BE2C (cell line): ENCODE measurements around the gene EFNA2.

ENCODE experiments used
- DNase-seq: peaks from one replicate; pipeline ENCODE4 v3.0.0-alpha.2; 2020
- H3K27me3 ChIP-seq: fragments of 250-450 bp; sonication (Bioruptor Pico); 2 replicates; pipeline ENCODE4 v1.5.1; 2020; ENCODE audit warnings: mild to moderate bottlenecking
- H3K36me3 ChIP-seq: fragments of 250-450 bp; sonication (Bioruptor Pico); 2 replicates; pipeline ENCODE4 v1.5.1; 2020; ENCODE audit warnings: mild to moderate bottlenecking
- H3K4me1 ChIP-seq: fragments of 250-450 bp; sonication (Bioruptor Pico); 2 replicates; pipeline ENCODE4 v1.5.1; 2020
- H3K4me3 ChIP-seq: 2 replicates; pipeline ENCODE4 v1.5.1; 2011; ENCODE audit warnings: low read depth, low read length
- H3K9me3 ChIP-seq: fragments of 250-450 bp; sonication (Bioruptor Pico); 2 replicates; pipeline ENCODE4 v1.5.1; 2020
- TF ChIP-seq, protein P1 (sequence below): IDR thresholded peaks from 2 replicates; pipeline ENCODE4 v1.5.1; 2012; ENCODE audit warnings: mild to moderate bottlenecking, low read depth, low read length

Gene EFNA2

DNA sequence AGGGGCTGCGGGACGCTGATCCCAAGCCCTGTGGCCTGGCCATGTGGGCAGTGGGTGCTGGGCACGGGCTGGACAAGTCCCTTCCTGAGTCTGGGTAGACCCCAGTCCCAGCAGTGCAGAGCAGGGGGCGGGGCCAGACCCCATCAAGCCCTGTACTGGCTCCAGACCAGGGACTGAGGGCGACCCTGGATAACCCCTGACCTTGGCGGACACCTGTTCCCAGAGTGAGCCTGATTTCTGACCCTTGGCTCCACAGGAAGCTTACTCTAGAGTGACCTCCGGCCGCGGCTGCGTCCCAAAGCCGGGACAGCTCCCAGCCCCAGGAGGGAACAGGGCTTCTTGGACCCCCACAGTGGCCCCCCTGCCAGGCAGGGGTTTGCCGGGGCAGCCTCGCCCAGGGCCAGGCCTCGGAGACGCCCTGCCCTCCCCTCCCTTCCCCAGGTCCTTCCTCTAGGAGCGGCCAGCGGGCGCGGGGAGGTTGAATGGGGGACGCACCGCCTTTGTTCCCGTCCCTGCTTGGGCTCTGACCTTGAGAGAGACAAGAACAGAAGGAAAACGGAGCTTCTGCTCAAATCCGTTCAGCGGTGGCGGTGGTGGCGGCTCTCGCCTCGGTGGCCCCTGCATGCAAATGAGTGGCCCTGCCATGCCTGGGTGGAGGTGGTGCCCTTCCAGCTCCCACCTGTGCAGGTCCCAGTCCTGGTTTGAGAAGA lies 2.3 kb upstream of the EFNA2 start:
- TF ChIP-seq, protein P1, sequence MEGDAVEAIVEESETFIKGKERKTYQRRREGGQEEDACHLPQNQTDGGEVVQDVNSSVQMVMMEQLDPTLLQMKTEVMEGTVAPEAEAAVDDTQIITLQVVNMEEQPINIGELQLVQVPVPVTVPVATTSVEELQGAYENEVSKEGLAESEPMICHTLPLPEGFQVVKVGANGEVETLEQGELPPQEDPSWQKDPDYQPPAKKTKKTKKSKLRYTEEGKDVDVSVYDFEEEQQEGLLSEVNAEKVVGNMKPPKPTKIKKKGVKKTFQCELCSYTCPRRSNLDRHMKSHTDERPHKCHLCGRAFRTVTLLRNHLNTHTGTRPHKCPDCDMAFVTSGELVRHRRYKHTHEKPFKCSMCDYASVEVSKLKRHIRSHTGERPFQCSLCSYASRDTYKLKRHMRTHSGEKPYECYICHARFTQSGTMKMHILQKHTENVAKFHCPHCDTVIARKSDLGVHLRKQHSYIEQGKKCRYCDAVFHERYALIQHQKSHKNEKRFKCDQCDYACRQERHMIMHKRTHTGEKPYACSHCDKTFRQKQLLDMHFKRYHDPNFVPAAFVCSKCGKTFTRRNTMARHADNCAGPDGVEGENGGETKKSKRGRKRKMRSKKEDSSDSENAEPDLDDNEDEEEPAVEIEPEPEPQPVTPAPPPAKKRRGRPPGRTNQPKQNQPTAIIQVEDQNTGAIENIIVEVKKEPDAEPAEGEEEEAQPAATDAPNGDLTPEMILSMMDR: no peak

DNA sequence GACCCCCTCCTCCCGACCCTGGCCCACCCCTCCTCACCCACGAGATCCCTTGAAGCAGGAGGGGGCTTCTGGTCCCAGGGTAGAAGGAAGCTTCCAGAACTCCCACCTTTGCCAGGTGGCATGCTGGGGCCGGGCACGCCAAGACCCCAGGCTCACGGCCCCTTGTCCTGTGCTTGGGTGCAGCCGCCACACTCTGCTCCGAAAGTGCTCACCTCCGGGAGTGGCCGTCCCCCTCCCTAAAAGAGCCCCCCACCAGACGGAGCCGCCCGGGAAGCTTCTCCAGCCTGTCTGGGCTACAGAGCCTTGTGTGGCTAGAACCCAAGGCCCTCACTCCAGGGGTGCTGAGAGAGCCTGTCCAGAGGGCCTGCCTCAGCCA lies 1.8 kb upstream of the EFNA2 start:
- Histone ChIP-seq H3K36me3 (peaks cover 6% of the 10 kb centered on the region), H3K9me3 (no peaks in the 10 kb centered on the region), H3K27me3 (peaks cover 29% of the 10 kb centered on the region), H3K4me1 (no peaks in the 10 kb centered on the region), H3K4me3 (no peak overlapping the region)
- no peak for DNase-seq
- TF ChIP-seq, protein P1: no peak

More for the DNA sequence above, 2.3 kb upstream of the EFNA2 start:
- Histone ChIP-seq H3K4me3 (no peak overlapping the region), H3K9me3 (no peaks in the 10 kb centered on the region), H3K4me1 (no peaks in the 10 kb centered on the region), H3K36me3 (peaks cover 8% of the 10 kb centered on the region), H3K27me3 (peaks cover 29% of the 10 kb centered on the region)
- no peak for DNase-seq

DNA sequence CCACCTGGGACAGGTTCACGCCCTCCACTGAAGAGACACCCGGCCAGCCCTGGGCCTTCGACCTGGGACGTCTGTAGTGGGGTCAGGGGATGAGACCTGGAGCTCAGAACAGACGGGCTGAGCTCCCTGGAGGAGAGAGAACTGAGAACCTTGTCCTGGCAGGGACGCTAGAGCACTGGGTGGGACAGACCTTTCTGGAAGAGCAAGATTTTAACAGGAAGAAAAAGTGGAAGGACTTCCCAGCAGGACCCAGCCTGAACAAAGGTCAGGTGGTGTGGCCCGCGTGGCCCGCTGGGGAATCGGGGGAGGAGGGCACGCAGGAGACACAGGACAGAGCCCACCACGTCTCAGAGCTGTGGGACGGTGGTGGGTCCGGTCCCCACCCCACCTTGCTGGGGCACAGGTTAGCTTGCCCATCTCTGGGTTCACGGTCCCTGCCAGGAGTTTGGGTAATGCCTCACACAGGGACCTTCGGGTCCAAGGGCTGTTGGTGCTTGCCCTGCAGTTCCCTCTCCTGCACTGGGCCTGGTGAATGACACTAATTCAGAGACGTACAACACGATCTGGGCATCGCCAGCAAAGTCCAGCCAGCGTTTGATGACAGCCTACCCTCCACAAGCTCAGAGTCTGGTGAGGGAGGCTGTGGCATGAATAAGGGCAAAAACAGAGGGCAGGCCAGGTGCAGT lies 1.2 kb upstream of the EFNA2 start:
- TF ChIP-seq, protein P1: no peak
- no peaks in the 10 kb centered on the region for H3K4me1 ChIP-seq
- DNase-seq: no peak
- no peaks in the 10 kb centered on the region for H3K9me3 ChIP-seq
- H3K4me3 ChIP-seq: no peak overlapping the region
- H3K27me3 ChIP-seq: peaks cover 29% of the 10 kb centered on the region
- H3K36me3 ChIP-seq: peaks cover 1% of the 10 kb centered on the region

DNA sequence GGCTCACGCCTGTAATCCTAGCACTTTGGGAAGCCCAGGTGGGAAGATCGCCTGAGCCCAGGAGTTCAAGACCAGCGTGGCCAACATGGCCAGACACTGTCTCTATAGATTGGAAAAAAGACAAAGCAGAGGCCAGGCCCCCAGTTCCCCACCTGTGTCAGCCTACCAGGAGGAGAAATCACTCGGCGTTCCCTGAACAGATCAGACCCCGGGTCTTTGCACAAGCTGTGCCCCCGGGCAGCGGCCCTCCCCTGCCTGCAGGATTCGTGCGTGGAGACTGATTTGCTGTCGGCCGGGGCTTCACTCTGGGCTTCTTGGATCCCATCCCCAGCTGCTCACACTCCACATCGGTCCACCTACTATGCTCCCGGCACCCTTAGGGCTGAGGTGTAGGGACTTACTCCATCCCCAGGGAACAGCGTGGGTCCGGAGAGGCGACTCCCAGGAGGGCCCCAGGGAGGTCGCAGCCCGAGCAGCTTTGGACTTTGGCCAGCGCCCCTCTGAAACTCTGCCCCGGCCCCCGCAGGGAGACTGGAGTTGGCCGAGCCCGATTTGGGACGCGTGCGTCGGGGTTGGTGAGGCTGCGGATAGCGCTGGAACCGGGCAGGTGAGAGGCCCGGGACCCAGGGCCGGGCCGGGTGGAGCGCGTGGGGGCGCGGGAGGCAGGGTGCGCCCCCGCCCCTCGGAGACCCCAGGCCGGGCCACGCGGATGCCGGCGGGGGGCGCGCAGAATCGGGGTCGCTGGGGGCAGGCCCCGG lies 515 bp upstream of the EFNA2 start:
- Histone ChIP-seq H3K27me3 (peaks cover 29% of the 10 kb centered on the region), H3K36me3 (no peaks in the 10 kb centered on the region), H3K4me3 (no peak overlapping the region), H3K4me1 (no peaks in the 10 kb centered on the region), H3K9me3 (no peaks in the 10 kb centered on the region)
- TF ChIP-seq, protein P1: no peak
- DNase-seq: no peak

DNA sequence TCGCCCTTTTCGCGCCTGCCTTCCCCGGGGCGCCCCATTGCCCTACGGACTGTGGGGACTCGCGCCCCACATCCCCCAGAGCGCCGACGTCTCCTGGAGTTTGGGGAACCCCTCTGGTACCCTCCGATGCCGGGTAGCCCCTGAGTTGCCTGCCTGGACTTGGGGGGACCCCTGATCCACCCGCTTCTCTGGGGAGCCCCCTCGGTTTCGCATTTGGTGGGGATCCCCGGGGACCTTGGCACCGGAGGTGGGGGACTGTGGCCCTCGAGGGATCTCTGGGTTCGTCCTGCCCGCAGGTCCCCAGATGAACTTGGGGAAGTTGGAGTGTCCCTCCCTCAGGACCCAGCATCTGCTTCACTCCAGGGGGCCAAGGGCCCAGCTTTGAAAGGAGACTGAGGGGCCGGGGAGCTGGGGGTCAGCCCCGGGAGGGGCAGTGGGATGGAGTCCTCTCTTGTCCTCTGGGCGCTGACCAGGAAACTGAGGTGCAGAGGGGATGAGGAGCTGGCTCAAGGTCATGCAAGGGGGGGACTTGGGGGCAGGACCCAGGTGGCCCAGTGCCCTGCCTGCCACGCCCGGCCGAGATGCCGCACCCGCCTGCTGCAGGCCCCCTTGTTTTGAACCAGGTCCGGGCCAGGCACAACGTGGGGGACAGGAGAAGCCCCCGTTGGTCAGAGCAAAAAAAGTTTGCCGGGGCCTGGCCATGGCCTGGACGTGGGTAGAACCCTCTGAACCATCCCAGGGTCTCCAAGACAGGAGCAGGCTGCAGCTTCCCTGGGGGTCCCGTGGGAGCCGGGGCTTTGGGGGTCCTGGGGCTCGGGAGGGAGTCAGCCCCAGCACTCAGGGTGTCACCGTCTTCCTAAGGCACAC lies 1.0 kb downstream of the EFNA2 start:
- no peak for DNase-seq
- Histone ChIP-seq H3K9me3 (no peaks in the 10 kb centered on the region), H3K4me3 (no peak overlapping the region; the same call in 1 of the 2 replicates), H3K36me3 (no peaks in the 10 kb centered on the region), H3K27me3 (peaks cover 29% of the 10 kb centered on the region), H3K4me1 (no peaks in the 10 kb centered on the region)
- TF ChIP-seq, protein P1: no peak
